ENCODE measurements around the gene PRSS8. TPM values are rescaled to one million over a fixed set of nuclear protein-coding genes. Genes with fewer than 3 reads are reported as not detected.

Gene PRSS8
- total and polyA plus RNA-seq, 2 donors (not counting 3 experiments of a cell fraction or from before 2014, with no cell fraction given): 0.12 TPM; not detected in 1

GRCh38 chr16:31111881-31112466, 23.6 kb downstream of the PRSS8 start:
- H3K27ac ChIP-seq (ENCODE audit: insufficient read depth, low read depth, low read length): no peak overlapping the region
- peaks cover 10 to 31% of the 10 kb centered on the region in 2 experiments for H3K36me3 ChIP-seq (ENCODE audit: control insufficient read depth in 2 of 2, extremely low read depth in 1 of 2, insufficient read depth in 2 of 2, low read length in 2 of 2)
- no peaks in the 10 kb centered on the region for H3K9me3 ChIP-seq (replicated peaks; ENCODE audit: control insufficient read depth, insufficient read depth, low read length)
- no peak for DNase-seq (ENCODE audit: low read depth, low spot score)
- TF ChIP-seq JUN (IDR thresholded peaks at IDR 0.05; ENCODE audit: borderline replicate concordance, insufficient read depth, insufficient read length, low read depth): no peak
- TF ChIP-seq POLR2AphosphoS5 (IDR thresholded peaks at IDR 0.05; ENCODE audit: insufficient read depth, low read depth, low read length): no peak
- no peak for TF ChIP-seq GATA2 (IDR thresholded peaks at IDR 0.05; ENCODE audit: insufficient read depth, insufficient read length, low read depth, low read length)
- TF ChIP-seq MAX (IDR thresholded peaks at IDR 0.05; ENCODE audit: insufficient read depth, insufficient read length): no peak
- no peak for TF ChIP-seq FOS (IDR thresholded peaks at IDR 0.05; ENCODE audit: borderline replicate concordance, insufficient read depth, low read length)
- TF ChIP-seq POLR2A (IDR thresholded peaks at IDR 0.05; ENCODE audit: low read depth, low read length): no peak
- no peak for TF ChIP-seq MYC (IDR thresholded peaks at IDR 0.05; ENCODE audit: low read depth, low read length)
- no peak for TF ChIP-seq CTCF (IDR thresholded peaks at IDR 0.05; ENCODE audit: extremely low read depth in 1 of 2, insufficient read depth in 1 of 2, low read depth in 1 of 2, low read length in 2 of 2)
- TF ChIP-seq EZH2 (IDR thresholded peaks at IDR 0.05; ENCODE audit: borderline replicate concordance, low read depth, low read length, severe bottlenecking): no peak
- H3K79me2 ChIP-seq (ENCODE audit: control insufficient read depth, insufficient read depth, low read length): peaks cover 11% of the 10 kb centered on the region
- H3K9me1 ChIP-seq (replicated peaks; ENCODE audit: control insufficient read depth, extremely low read depth, insufficient read depth, low read length): no peaks in the 10 kb centered on the region
- ChIA-PET CTCF (no interaction called here), POLR2A (no interaction called here)
- H3K27me3 ChIP-seq (ENCODE audit: control insufficient read depth in 2 of 2, insufficient read depth in 2 of 2, low read length in 2 of 2): no peaks in the 10 kb centered on the region
- H3K4me1 ChIP-seq (ENCODE audit: control insufficient read depth, extremely low read depth, insufficient read depth, low read length): peaks cover 12% of the 10 kb centered on the region
- intact Hi-C loops (cut with micrococcal nuclease) (no loop called here), dilution Hi-C loops (cut with MboI; ENCODE audit: extremely low pct_ligation_motif_present, low sequenced_read_pairs) (no loop called here)
- H3K4me2 ChIP-seq (ENCODE audit: insufficient read depth, low read length): no peak overlapping the region
- no peak for FAIRE-seq
- H2AFZ ChIP-seq (ENCODE audit: low read depth, low read length): no peak overlapping the region
- no peak overlapping the region for H3K9ac ChIP-seq (replicated peaks; ENCODE audit: extremely low read depth, insufficient read depth, low read length)
- H4K20me1 ChIP-seq (replicated peaks; ENCODE audit: control insufficient read depth, extremely low read depth, insufficient read depth, low read length): no peaks in the 10 kb centered on the region
- BruUV-seq (replicated peaks): TSS peak; percentile 16
- H3K4me3 ChIP-seq (replicated peaks in 1 of 3; ENCODE audit: insufficient read depth in 1 of 3, low read depth in 1 of 3, low read length in 3 of 3): no peak overlapping the region

All from endothelial cell of umbilical vein (primary cell).